K562 (cell line): ENCODE measurements around the gene ADD3. TPM values are rescaled to one million over a fixed set of nuclear protein-coding genes. Genes with fewer than 3 reads are reported as not detected.

Experiments used
- ATAC-seq: fragments of 200-7000 bp; cut with Tn5 transposase; 3 replicates; pipeline ENCODE4 v1.9.1; 2020; ENCODE audit warnings: moderate library complexity
- BruUV-seq: library from RNA; stranded (reverse); fragments of 400-500 nt; replicated peaks from 2 replicates; lab custom pipeline; 2021; lab: Mats Ljungman, UMichigan
- CTCF ChIA-PET: fragments of 300-600 bp; formaldehyde crosslinking; extraction: SDS; loops from one replicate; lab custom pipeline; 2021; ENCODE audit warnings: low intra/inter-chr PET ratio; lab: Yijun Ruan, JAX
- POLR2A ChIA-PET: fragments of 300-600, 350-650 bp; sonication (Branson Sonifier 250); formaldehyde crosslinking; extraction: SDS; loops from one replicate; lab custom pipeline; 2021; ENCODE audit warnings: antibody characterized with exemption, inconsistent platforms; lab: Yijun Ruan, JAX
- DNase-seq, 4 experiments: peaks; one replicate each; pipeline versions ENCODE4 v3.0.0 to v3.0.0-alpha.2; 2011 to 2018; ENCODE audit warnings: low spot score in 3 of 4, mixed read lengths in 3 of 4; ENCODE audit errors: extremely low read depth in 1 of 4
- FAIRE-seq: peaks from 2 replicates; lab custom pipeline; 2011; peaks lifted over from hg19 to GRCh38; lab: Jason Lieb, UNC
- H2AFZ ChIP-seq: 2 replicates; pipeline ENCODE4 v1.6.0; 2011; ENCODE audit warnings: low read depth, low read length, control low read depth, inconsistent platforms
- H3K27ac ChIP-seq: fragments of 200-600 bp; 3 replicates; pipeline ENCODE4 v1.8.0; 2011; ENCODE audit warnings: low read depth, mild to moderate bottlenecking, control low read depth, inconsistent platforms, low read length, moderate library complexity, mixed read lengths; ENCODE audit errors: extremely low read depth
- H3K27me3 ChIP-seq, 2 experiments: fragments of 300-600 bp in 1 of 2; 2 replicates in 1 of 2; 3 replicates in 1 of 2; pipeline versions ENCODE4 v1.6.0 to v1.8.0; 2011; ENCODE audit warnings: inconsistent platforms in 2 of 2, low read length in 2 of 2, mild to moderate bottlenecking in 1 of 2, mixed read lengths in 1 of 2, moderate library complexity in 1 of 2; ENCODE audit not compliant: control insufficient read depth in 2 of 2, insufficient read depth in 2 of 2
- H3K36me3 ChIP-seq: fragments of 300-600 bp; 3 replicates; pipeline ENCODE4 v1.8.0; 2011; ENCODE audit warnings: mild to moderate bottlenecking, low read length, inconsistent platforms; ENCODE audit not compliant: control insufficient read depth, insufficient read depth
- H3K4me1 ChIP-seq, 2 experiments: fragments of 200-600 bp in 1 of 2; replicated peaks in 1 of 2; 2 replicates in 1 of 2; 3 replicates in 1 of 2; pipeline versions ENCODE4 v1.5.1 to v1.8.0; 2011; ENCODE audit warnings: inconsistent platforms in 2 of 2, low read length in 2 of 2, mild to moderate bottlenecking in 1 of 2, mixed read lengths in 1 of 2, moderate library complexity in 1 of 2; ENCODE audit not compliant: control insufficient read depth in 2 of 2, insufficient read depth in 2 of 2
- H3K4me2 ChIP-seq: 2 replicates; pipeline ENCODE4 v1.6.1; 2011; ENCODE audit warnings: low read length, control low read depth, inconsistent platforms, mixed read lengths; ENCODE audit not compliant: insufficient read depth
- H3K4me3 ChIP-seq: fragments of 200-600 bp; sonication (generic), shearing (Covaris generic); 2 replicates; pipeline ENCODE4 v1.5.1; 2016; ENCODE audit warnings: control low read depth, inconsistent platforms
- H3K79me2 ChIP-seq: fragments of 200-600 bp; 3 replicates; pipeline ENCODE4 v1.8.0; 2011; ENCODE audit warnings: low read length, inconsistent platforms; ENCODE audit not compliant: control insufficient read depth, insufficient read depth
- H3K9ac ChIP-seq, 2 experiments: 2 replicates each; pipeline versions ENCODE4 v1.6.0 to v1.6.1; 2011; ENCODE audit warnings: low read depth in 2 of 2, low read length in 2 of 2, control low read depth in 1 of 2, inconsistent platforms in 1 of 2, mild to moderate bottlenecking in 1 of 2, mixed read lengths in 1 of 2; ENCODE audit not compliant: insufficient read depth in 1 of 2
- H3K9me1 ChIP-seq: one replicate; pipeline ENCODE4 v1.6.0; 2011; ENCODE audit warnings: inconsistent platforms, mild to moderate bottlenecking, low read length, moderate library complexity; ENCODE audit not compliant: control insufficient read depth, insufficient read depth
- H3K9me3 ChIP-seq: replicated peaks from 2 replicates; pipeline ENCODE4 v1.5.1; 2011; ENCODE audit warnings: low read depth, low read length, inconsistent platforms; ENCODE audit not compliant: control insufficient read depth, insufficient read depth
- H4K20me1 ChIP-seq: replicated peaks from 2 replicates; pipeline ENCODE4 v1.6.1; 2011; ENCODE audit warnings: low read length, inconsistent platforms, mixed read lengths; ENCODE audit not compliant: control insufficient read depth, insufficient read depth
- CHD1 ChIP-seq: fragments of 200-600 bp; sonication (generic); IDR thresholded peaks from one replicate; pipeline ENCODE4 v1.6.1; 2012; ENCODE audit warnings: mild to moderate bottlenecking, moderate library complexity, low read length, inconsistent platforms
- HNRNPLL ChIP-seq: fragments of 200-400 bp; formaldehyde crosslinking; IDR thresholded peaks from 2 replicates; pipeline ENCODE4 v1.6.1; 2017; ENCODE audit warnings: low read length, low read depth, mild to moderate bottlenecking; ENCODE audit not compliant: poor library complexity, severe bottlenecking
- ILF3 ChIP-seq: fragments of 450-650 bp; IDR thresholded peaks from 2 replicates; pipeline ENCODE4 v1.6.1; 2018; ENCODE audit warnings: antibody characterized with exemption, mild to moderate bottlenecking, moderate library complexity, borderline replicate concordance
- ZNF561 ChIP-seq: fragments of 450-650 bp; formaldehyde crosslinking; conservative IDR thresholded peaks from 2 replicates; pipeline ENCODE4 v1.4.0; 2020; ENCODE audit warnings: mild to moderate bottlenecking, moderate library complexity
- WGBS: fragments of 100-300 bp; shearing (Covaris generic); methylation state at CpG from one replicate; pipeline ENCODE4 v1.1.6; 2016; ENCODE audit warnings: low coverage, mixed read lengths; ENCODE audit not compliant: insufficient coverage; ENCODE audit errors: missing lambda C conversion rate; 5-methylcytosine and 5-hydroxymethylcytosine counted together
- in situ Hi-C: fragments of 300-500 bp; cut with MboI; formaldehyde crosslinking; loops from 4 replicates; pipeline ENCODE4 v1.15.0; 2018; ENCODE audit warnings: inconsistent platforms, mixed read lengths
- intact Hi-C: fragments of 100-400 bp; cut with micrococcal nuclease; formaldehyde crosslinking; loops from 2 replicates; pipeline ENCODE4 v1.14.2; 2022
- polyA plus RNA-seq, 8 experiments: library from polyadenylated mRNA; depleted of rRNA in 4 of 8; stranded (reverse) in 5 of 8; unstranded in 3 of 8; fragments of >200 nt; fragmentation: Nextera tagmentation in 2 of 8; fragmentation: Illumina TruSeq in 1 of 8; extraction: Ambion mirVana in 2 of 8; extraction: Trizol in 1 of 8; gene quantifications; 2 replicates each; pipeline versions ENCODE4 v1.2.1 to v1.2.3, GENCODE V29; 2011 to 2014; ENCODE audit warnings: inconsistent platforms in 1 of 8, missing spikeins in 1 of 8
- total RNA-seq, 7 experiments: library from RNA; depleted of rRNA in 6 of 7; stranded (reverse); fragments of >200 nt in 6 of 7; fragmentation: Illumina TruSeq in 2 of 7; extraction: Trizol in 2 of 7; gene quantifications; 2 replicates each; pipeline versions ENCODE4 v1.2.1 to v1.2.3, GENCODE V29; 2011 to 2021; ENCODE audit warnings: low replicate concordance in 1 of 7

Gene ADD3
- total and polyA plus RNA-seq, 9 of the 15 experiments (the other 6 are each of a cell fraction or from before 2014, with no cell fraction given) = 13.2 to 125 (median 31.7) TPM

DNA sequence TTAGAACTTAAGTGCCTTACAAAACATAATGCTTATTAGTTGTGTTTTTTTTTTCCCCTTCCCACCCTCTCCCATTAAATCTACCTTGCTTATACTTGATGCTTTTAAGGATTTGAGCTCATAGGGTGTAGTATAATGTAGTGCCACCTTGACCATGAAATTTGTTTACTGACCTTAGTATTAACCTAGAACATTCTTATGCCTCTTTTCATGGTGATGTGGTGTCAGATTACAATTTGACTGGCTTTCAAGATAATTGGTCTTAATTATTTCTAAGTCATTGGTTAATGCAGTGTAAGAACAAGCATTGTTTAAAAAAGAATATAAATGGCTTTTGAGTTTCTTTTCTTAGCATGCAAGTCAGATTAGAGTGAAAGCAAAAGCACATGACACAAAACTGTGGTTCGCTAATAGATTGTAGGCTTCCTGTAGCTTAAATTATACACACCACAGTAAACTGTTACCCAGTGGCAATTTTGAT lies 61.8 kb downstream of the ADD3 start:
- no peak for DNase-seq
- Histone ChIP-seq H4K20me1 (no peaks in the 10 kb centered on the region), H3K79me2 (peaks cover 40% of the 10 kb centered on the region), H2AFZ (no peak overlapping the region), H3K4me2 (no peak overlapping the region)
- 42% methylated on average over 1 of the region's 1 CpG for WGBS
- ATAC-seq = no peak
- CTCF ChIA-PET = no interaction called here
- no peak for TF ChIP-seq HNRNPLL
- TF ChIP-seq, all 486 proteins: peak for 0
- H3K9me1 ChIP-seq = no peaks in the 10 kb centered on the region
- intact Hi-C loops = no loop called here
- in situ Hi-C loops = no loop called here
- no TSS peak for BruUV-seq
- no peak overlapping the region for H3K27ac ChIP-seq
- no peak for FAIRE-seq
- POLR2A ChIA-PET = interaction anchor here (2.0 kb wide), 1 partner anchor 11 kb away, joined by 6 read pairs; no protein-coding TSS in a partner anchor
- H3K27me3 ChIP-seq = no peaks in the 10 kb centered on the region
- H3K9ac ChIP-seq = no peak overlapping the region
- no peak overlapping the region for H3K4me3 ChIP-seq
- H3K4me1 ChIP-seq = peaks cover 4 to 36% of the 10 kb centered on the region in 2 experiments
- H3K9me3 ChIP-seq = no peaks in the 10 kb centered on the region
- H3K36me3 ChIP-seq = no peaks in the 10 kb centered on the region

GRCh38 chr10:110073896-110074295 lies 66.1 kb downstream of the ADD3 start:
- intact Hi-C loops = no loop called here
- ChIA-PET POLR2A (interaction anchor here (1.1 to 2.5 kb wide), 3 partner anchors 8 to 34 kb away, joined by 3 to 7 read pairs (median 6); no protein-coding TSS in a partner anchor), CTCF (no interaction called here)
- Histone ChIP-seq H3K9me3 (no peaks in the 10 kb centered on the region), H3K9me1 (no peaks in the 10 kb centered on the region), H3K27me3 (no peaks in the 10 kb centered on the region), H3K4me3 (no peak overlapping the region), H3K4me2 (peak overlapping the region; percentile 14), H3K4me1 (peaks cover 6 to 50% of the 10 kb centered on the region in 2 experiments), H2AFZ (peak overlapping the region; percentile 22; the same call in 1 of the 2 replicates), H4K20me1 (no peaks in the 10 kb centered on the region), H3K79me2 (peaks cover 74% of the 10 kb centered on the region), H3K9ac (no peak overlapping the region), H3K27ac (no peak overlapping the region), H3K36me3 (no peaks in the 10 kb centered on the region)
- no TSS peak for BruUV-seq
- WGBS = 39% methylated on average over 2 of the region's 2 CpGs
- ATAC-seq (no peak), FAIRE-seq (no peak), DNase-seq (no peak)
- TF ChIP-seq CHD1 (no peak), ILF3 (no peak), ZNF561 (CRISPR knock-in tag) (no peak)
- in situ Hi-C loops = no loop called here
